ENCODE results near the gene BNC2.

GRCh38 chr9:16370647-16371046 is 499.8 kb downstream of the BNC2 start:
- TF ChIP-seq CTCF (IDR thresholded peaks at IDR 0.05) (no peak), EP300 (IDR thresholded peaks at IDR 0.05; ENCODE audit: low read depth) (no peak), POLR2AphosphoS5 (IDR thresholded peaks at IDR 0.05) (no peak), POLR2A (IDR thresholded peaks at IDR 0.05) (no peak)
